HEK293 (cell line): ENCODE measurements around the gene TNFAIP8L3.

ENCODE experiments used
- CTCF ChIA-PET: fragments of 350-600 bp; formaldehyde crosslinking; extraction: SDS; loops from one replicate; lab custom pipeline; 2021; ENCODE audit warnings: antibody characterized with exemption; lab: Yijun Ruan, JAX
- POLR2A ChIA-PET: fragments of 300-600 bp; formaldehyde crosslinking; extraction: SDS; loops from one replicate; lab custom pipeline; 2020; ENCODE audit warnings: antibody characterized with exemption, inconsistent platforms; lab: Yijun Ruan, JAX
- H3K27ac ChIP-seq: fragments of 200-500 bp; sonication (Bioruptor generic); 2 replicates; pipeline ENCODE4 v1.5.1; 2014; ENCODE audit warnings: low read depth, low read length, control low read depth, inconsistent platforms; ENCODE audit errors: extremely low read depth
- H3K36me3 ChIP-seq, 2 experiments: fragments of 200-500 bp in 1 of 2; sonication (Bioruptor generic) in 1 of 2; 1 replicate in 1 of 2; 2 replicates in 1 of 2; pipeline ENCODE4 v1.5.1; 2014 to 2017; ENCODE audit warnings: inconsistent platforms in 2 of 2, low read length in 2 of 2; ENCODE audit not compliant: control insufficient read depth in 2 of 2, insufficient read depth in 1 of 2
- H3K4me1 ChIP-seq: fragments of 200-500 bp; sonication (Bioruptor generic); 2 replicates; pipeline ENCODE4 v1.5.1; 2014; ENCODE audit warnings: mild to moderate bottlenecking, low read length, inconsistent platforms; ENCODE audit not compliant: control insufficient read depth, insufficient read depth
- H3K4me3 ChIP-seq: 2 replicates; pipeline ENCODE4 v1.5.1; 2011; ENCODE audit warnings: low read depth, mild to moderate bottlenecking, control low read depth, low read length, moderate library complexity
- H3K9me3 ChIP-seq: fragments of 200-500 bp; sonication (Bioruptor generic); 2 replicates; pipeline ENCODE4 v1.5.1; 2014; ENCODE audit warnings: low read depth, low read length, inconsistent platforms; ENCODE audit not compliant: control insufficient read depth, insufficient read depth
- KLF1 ChIP-seq: fragments of 450-650 bp; formaldehyde crosslinking; IDR thresholded peaks from 2 replicates; pipeline ENCODE4 v1.5.1; 2016; ENCODE audit warnings: missing biosample characterization, missing genetic modification characterization
- REPIN1 ChIP-seq: fragments of 450-650 bp; formaldehyde crosslinking; IDR thresholded peaks from 2 replicates; pipeline ENCODE4 v1.5.1; 2017; ENCODE audit warnings: missing biosample characterization, missing genetic modification characterization, low read depth
- SCRT2 ChIP-seq: fragments of 450-650 bp; formaldehyde crosslinking; IDR thresholded peaks from 2 replicates; pipeline ENCODE4 v1.5.1; 2016; ENCODE audit warnings: missing biosample characterization, missing genetic modification characterization
- YY2 ChIP-seq: fragments of 450-650 bp; formaldehyde crosslinking; IDR thresholded peaks from 2 replicates; pipeline ENCODE4 v1.5.1; 2016; ENCODE audit warnings: missing biosample characterization, missing genetic modification characterization
- ZBTB8A ChIP-seq: fragments of 450-650 bp; formaldehyde crosslinking; IDR thresholded peaks from 2 replicates; pipeline ENCODE4 v1.5.1; 2016; ENCODE audit warnings: missing biosample characterization, missing genetic modification characterization
- ZNF157 ChIP-seq: fragments of 450-650 bp; formaldehyde crosslinking; IDR thresholded peaks from 2 replicates; pipeline ENCODE4 v1.5.1; 2016; ENCODE audit warnings: missing biosample characterization, missing genetic modification characterization
- ZNF16 ChIP-seq: fragments of 450-650 bp; formaldehyde crosslinking; IDR thresholded peaks from 2 replicates; pipeline ENCODE4 v1.5.1; 2016; ENCODE audit warnings: low read depth, missing biosample characterization, missing genetic modification characterization
- ZNF2 ChIP-seq: fragments of 450-650 bp; formaldehyde crosslinking; IDR thresholded peaks from 2 replicates; pipeline ENCODE4 v1.5.1; 2016; ENCODE audit warnings: missing biosample characterization, missing genetic modification characterization
- ZNF239 ChIP-seq: fragments of 450-650 bp; formaldehyde crosslinking; IDR thresholded peaks from 2 replicates; pipeline ENCODE4 v1.5.1; 2016; ENCODE audit warnings: missing biosample characterization, missing genetic modification characterization
- ZNF433 ChIP-seq: fragments of 450-650 bp; formaldehyde crosslinking; IDR thresholded peaks from 2 replicates; pipeline ENCODE4 v1.5.1; 2016; ENCODE audit warnings: missing biosample characterization, missing genetic modification characterization, low read depth
- ZNF510 ChIP-seq: fragments of 450-650 bp; formaldehyde crosslinking; IDR thresholded peaks from 2 replicates; pipeline ENCODE4 v1.5.1; 2018; ENCODE audit warnings: mild to moderate bottlenecking, missing genetic modification characterization, missing biosample characterization; ENCODE audit not compliant: insufficient replicate concordance
- ZNF521 ChIP-seq: fragments of 450-650 bp; formaldehyde crosslinking; IDR thresholded peaks from 2 replicates; pipeline ENCODE4 v1.5.1; 2017; ENCODE audit warnings: missing biosample characterization, mild to moderate bottlenecking, missing genetic modification characterization
- ZNF560 ChIP-seq: fragments of 450-650 bp; formaldehyde crosslinking; IDR thresholded peaks from 2 replicates; pipeline ENCODE4 v1.5.1; 2017; ENCODE audit warnings: missing biosample characterization, missing genetic modification characterization, borderline replicate concordance
- ZSCAN23 ChIP-seq: fragments of 450-650 bp; formaldehyde crosslinking; IDR thresholded peaks from 2 replicates; pipeline ENCODE4 v1.5.1; 2016; ENCODE audit warnings: missing biosample characterization, missing genetic modification characterization
- TF ChIP-seq, protein P1 (sequence below): fragments of 450-650 bp; formaldehyde crosslinking; IDR thresholded peaks from 2 replicates; pipeline ENCODE4 v1.5.1; 2016; ENCODE audit warnings: missing biosample characterization, missing genetic modification characterization
- TF ChIP-seq, protein P2 (sequence below): fragments of 450-650 bp; formaldehyde crosslinking; IDR thresholded peaks from 2 replicates; pipeline ENCODE4 v1.5.1; 2016; ENCODE audit warnings: missing biosample characterization, missing genetic modification characterization
- TF ChIP-seq, protein P3 (sequence below): fragments of 450-650 bp; formaldehyde crosslinking; IDR thresholded peaks from 2 replicates; pipeline ENCODE4 v1.5.1; 2016; ENCODE audit warnings: missing biosample characterization, missing genetic modification characterization, low read depth

TNFAIP8L3 gene

DNA sequence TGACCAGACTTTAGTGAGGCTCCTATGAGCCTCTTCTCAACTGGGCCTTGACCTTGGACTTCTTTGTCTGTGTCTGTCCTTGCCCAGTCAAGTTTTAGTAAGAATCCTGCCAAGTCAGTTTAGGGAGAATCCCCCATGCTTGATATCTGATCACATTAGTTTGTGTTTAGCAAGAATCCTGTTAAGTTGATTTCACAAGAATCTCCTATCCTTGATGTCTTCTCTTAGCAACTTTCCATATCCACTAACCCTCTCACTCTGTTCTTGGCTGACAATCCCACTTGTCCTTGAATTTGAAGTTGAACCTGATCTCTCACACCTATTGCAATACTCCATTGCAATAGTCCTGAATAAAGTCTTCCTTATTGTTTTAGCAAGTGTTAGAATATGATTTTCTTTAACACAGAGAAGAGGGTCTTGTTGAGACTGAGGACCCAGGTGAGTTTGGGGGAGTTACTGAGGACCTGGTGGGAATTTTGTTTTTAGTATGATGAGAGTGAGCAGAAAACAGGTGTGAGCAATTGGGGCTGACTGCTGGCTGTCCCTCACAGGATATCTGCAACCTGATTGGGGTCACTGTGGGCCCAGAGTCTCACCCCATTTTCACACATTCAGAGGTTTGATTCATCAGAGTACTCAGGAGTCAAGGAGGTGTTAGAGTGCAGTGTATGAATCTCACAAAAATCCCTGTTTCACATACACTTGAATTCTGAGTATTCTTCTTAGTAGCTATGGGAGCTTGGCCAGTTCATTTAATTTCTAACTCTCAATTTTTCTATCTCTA lies 39.9 kb upstream of the TNFAIP8L3 start:
- ChIA-PET POLR2A (no interaction called here), CTCF (interaction anchor here (0.6 to 3.0 kb wide), 6 partner anchors 14 to 108 kb away, joined by 3 to 15 read pairs (median 8); no protein-coding TSS in a partner anchor)
- H3K9me3 ChIP-seq, result no peaks in the 10 kb centered on the region
- H3K27ac ChIP-seq, result no peak overlapping the region
- no peak for TF ChIP-seq ZNF521 (tag by site-specific recombination)
- TF ChIP-seq YY2, result no peak
- TF ChIP-seq ZNF2 (tag by site-specific recombination), result no peak
- no peak for TF ChIP-seq ZNF157 (tag by site-specific recombination)
- no peak for TF ChIP-seq ZBTB8A (tag by site-specific recombination)
- no peak for TF ChIP-seq ZNF433 (tag by site-specific recombination)
- TF ChIP-seq ZNF16, result no peak
- TF ChIP-seq ZNF239 (tag by site-specific recombination), result no peak
- TF ChIP-seq ZNF560 (tag by site-specific recombination), result no peak
- TF ChIP-seq, protein P1, sequence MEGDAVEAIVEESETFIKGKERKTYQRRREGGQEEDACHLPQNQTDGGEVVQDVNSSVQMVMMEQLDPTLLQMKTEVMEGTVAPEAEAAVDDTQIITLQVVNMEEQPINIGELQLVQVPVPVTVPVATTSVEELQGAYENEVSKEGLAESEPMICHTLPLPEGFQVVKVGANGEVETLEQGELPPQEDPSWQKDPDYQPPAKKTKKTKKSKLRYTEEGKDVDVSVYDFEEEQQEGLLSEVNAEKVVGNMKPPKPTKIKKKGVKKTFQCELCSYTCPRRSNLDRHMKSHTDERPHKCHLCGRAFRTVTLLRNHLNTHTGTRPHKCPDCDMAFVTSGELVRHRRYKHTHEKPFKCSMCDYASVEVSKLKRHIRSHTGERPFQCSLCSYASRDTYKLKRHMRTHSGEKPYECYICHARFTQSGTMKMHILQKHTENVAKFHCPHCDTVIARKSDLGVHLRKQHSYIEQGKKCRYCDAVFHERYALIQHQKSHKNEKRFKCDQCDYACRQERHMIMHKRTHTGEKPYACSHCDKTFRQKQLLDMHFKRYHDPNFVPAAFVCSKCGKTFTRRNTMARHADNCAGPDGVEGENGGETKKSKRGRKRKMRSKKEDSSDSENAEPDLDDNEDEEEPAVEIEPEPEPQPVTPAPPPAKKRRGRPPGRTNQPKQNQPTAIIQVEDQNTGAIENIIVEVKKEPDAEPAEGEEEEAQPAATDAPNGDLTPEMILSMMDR (tag by site-specific recombination), result no peak
- no peak for TF ChIP-seq SCRT2 (tag by site-specific recombination)
- TF ChIP-seq KLF1, result no peak
- TF ChIP-seq, protein P2, sequence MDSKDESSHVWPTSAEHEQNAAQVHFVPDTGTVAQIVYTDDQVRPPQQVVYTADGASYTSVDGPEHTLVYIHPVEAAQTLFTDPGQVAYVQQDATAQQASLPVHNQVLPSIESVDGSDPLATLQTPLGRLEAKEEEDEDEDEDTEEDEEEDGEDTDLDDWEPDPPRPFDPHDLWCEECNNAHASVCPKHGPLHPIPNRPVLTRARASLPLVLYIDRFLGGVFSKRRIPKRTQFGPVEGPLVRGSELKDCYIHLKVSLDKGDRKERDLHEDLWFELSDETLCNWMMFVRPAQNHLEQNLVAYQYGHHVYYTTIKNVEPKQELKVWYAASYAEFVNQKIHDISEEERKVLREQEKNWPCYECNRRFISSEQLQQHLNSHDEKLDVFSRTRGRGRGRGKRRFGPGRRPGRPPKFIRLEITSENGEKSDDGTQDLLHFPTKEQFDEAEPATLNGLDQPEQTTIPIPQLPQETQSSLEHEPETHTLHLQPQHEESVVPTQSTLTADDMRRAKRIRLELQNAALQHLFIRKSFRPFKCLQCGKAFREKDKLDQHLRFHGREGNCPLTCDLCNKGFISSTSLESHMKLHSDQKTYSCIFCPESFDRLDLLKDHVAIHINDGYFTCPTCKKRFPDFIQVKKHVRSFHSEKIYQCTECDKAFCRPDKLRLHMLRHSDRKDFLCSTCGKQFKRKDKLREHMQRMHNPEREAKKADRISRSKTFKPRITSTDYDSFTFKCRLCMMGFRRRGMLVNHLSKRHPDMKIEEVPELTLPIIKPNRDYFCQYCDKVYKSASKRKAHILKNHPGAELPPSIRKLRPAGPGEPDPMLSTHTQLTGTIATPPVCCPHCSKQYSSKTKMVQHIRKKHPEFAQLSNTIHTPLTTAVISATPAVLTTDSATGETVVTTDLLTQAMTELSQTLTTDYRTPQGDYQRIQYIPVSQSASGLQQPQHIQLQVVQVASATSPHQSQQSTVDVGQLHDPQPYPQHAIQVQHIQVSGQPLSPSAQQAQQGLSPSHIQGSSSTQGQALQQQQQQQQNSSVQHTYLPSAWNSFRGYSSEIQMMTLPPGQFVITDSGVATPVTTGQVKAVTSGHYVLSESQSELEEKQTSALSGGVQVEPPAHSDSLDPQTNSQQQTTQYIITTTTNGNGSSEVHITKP (tag by site-specific recombination), result no peak
- TF ChIP-seq REPIN1 (tag by site-specific recombination), result no peak
- H3K36me3 ChIP-seq, result no peaks in the 10 kb centered on the region
- no peak overlapping the region for H3K4me3 ChIP-seq
- no peaks in the 10 kb centered on the region for H3K4me1 ChIP-seq

DNA sequence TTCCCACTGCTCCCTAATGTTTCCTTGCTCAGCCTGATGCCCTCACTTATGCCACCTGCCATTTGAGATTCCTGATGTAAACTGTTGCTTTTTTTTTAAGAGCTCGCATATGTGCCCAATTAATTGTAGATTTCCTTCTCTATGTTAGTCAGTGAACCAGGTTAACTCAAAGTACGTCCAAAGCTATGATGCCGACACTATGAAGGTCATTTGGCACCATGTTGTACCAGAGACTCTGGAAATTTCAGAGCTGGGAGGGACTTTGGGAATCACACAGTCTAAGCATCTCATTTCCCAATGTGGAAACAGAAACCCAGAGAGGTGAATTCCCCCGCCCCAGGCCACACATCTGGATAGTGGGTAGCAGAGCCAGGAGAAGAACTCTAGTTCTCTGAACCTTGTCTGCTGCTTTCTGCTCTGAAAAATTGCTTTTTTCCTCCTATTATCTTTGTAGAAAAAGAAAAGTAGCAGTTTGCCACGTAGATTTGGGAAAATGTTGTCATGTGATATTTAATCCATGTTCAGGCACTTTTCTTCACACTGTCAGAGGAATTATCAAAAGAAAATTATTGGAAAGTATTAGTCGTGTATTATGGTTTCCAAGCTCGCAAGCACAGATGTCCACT lies 38.5 kb upstream of the TNFAIP8L3 start:
- ChIA-PET POLR2A (no interaction called here), CTCF (interaction anchor here (0.7 to 2.4 kb wide), 25 partner anchors 9 to 907 kb away, joined by 3 to 15 read pairs (median 4); no protein-coding TSS in a partner anchor)

More for the DNA sequence above, 38.5 kb upstream of the TNFAIP8L3 start:
- Histone ChIP-seq H3K4me3 (no peak overlapping the region), H3K9me3 (no peaks in the 10 kb centered on the region), H3K36me3 (no peaks in the 10 kb centered on the region), H3K27ac (no peak overlapping the region), H3K4me1 (no peaks in the 10 kb centered on the region)
- TF ChIP-seq, protein P3, sequence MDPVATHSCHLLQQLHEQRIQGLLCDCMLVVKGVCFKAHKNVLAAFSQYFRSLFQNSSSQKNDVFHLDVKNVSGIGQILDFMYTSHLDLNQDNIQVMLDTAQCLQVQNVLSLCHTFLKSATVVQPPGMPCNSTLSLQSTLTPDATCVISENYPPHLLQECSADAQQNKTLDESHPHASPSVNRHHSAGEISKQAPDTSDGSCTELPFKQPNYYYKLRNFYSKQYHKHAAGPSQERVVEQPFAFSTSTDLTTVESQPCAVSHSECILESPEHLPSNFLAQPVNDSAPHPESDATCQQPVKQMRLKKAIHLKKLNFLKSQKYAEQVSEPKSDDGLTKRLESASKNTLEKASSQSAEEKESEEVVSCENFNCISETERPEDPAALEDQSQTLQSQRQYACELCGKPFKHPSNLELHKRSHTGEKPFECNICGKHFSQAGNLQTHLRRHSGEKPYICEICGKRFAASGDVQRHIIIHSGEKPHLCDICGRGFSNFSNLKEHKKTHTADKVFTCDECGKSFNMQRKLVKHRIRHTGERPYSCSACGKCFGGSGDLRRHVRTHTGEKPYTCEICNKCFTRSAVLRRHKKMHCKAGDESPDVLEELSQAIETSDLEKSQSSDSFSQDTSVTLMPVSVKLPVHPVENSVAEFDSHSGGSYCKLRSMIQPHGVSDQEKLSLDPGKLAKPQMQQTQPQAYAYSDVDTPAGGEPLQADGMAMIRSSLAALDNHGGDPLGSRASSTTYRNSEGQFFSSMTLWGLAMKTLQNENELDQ (tag by site-specific recombination), result no peak
- TF ChIP-seq ZSCAN23 (tag by site-specific recombination), result no peak
- TF ChIP-seq ZNF510 (tag by site-specific recombination), result no peak
